MM.1S (cell line): Measurements from ENCODE around the gene ADNP2.

Source experiments
- DNase-seq: peaks from one replicate; pipeline ENCODE4 v3.0.0-alpha.2; 2015
- H2AFZ ChIP-seq: fragments of 300-600 bp; sonication (generic); 2 replicates; pipeline ENCODE4 v1.6.0; 2016; ENCODE audit warnings: antibody characterized with exemption, low read length
- H3F3A ChIP-seq: fragments of 300-600 bp; sonication (generic); 2 replicates; pipeline ENCODE4 v1.6.1; 2016; ENCODE audit warnings: mild to moderate bottlenecking, antibody characterized with exemption, low read length, moderate library complexity, mixed read lengths; ENCODE audit not compliant: insufficient read depth
- H3K27ac ChIP-seq: fragments of 300-600 bp; sonication (generic); 2 replicates; pipeline ENCODE4 v1.5.1; 2016; ENCODE audit warnings: mild to moderate bottlenecking, low read length
- H3K27me3 ChIP-seq: fragments of 300-600 bp; sonication (generic); replicated peaks from 2 replicates; pipeline ENCODE4 v1.6.0; 2016; ENCODE audit warnings: low read length; ENCODE audit not compliant: insufficient read depth
- H3K36me3 ChIP-seq: fragments of 300-600 bp; sonication (generic); replicated peaks from 2 replicates; pipeline ENCODE4 v1.6.1; 2016; ENCODE audit warnings: mild to moderate bottlenecking, low read length, mixed read lengths; ENCODE audit not compliant: insufficient read depth
- H3K4me1 ChIP-seq: fragments of 300-600 bp; sonication (generic); 2 replicates; pipeline ENCODE4 v1.6.1; 2016; ENCODE audit warnings: low read length, mixed read lengths
- H3K4me2 ChIP-seq: fragments of 300-600 bp; sonication (generic); 2 replicates; pipeline ENCODE4 v1.6.0; 2016; ENCODE audit warnings: low read depth, low read length
- H3K4me3 ChIP-seq: fragments of 300-600 bp; sonication (generic); 2 replicates; pipeline ENCODE4 v1.5.1; 2016; ENCODE audit warnings: low read length, mixed read lengths
- H3K79me2 ChIP-seq: fragments of 300-600 bp; sonication (generic); 2 replicates; pipeline ENCODE4 v1.6.1; 2016; ENCODE audit warnings: mixed run types, low read length, mixed read lengths
- H3K9ac ChIP-seq: fragments of 300-600 bp; sonication (generic); 2 replicates; pipeline ENCODE4 v1.6.1; 2016; ENCODE audit warnings: low read length, mixed read lengths
- H3K9me2 ChIP-seq: fragments of 300-600 bp; sonication (generic); replicated peaks from 2 replicates; pipeline ENCODE4 v1.6.1; 2016; ENCODE audit warnings: mild to moderate bottlenecking, low read length, mixed read lengths; ENCODE audit not compliant: insufficient read depth
- H3K9me3 ChIP-seq: fragments of 300-600 bp; sonication (generic); replicated peaks from 2 replicates; pipeline ENCODE4 v1.6.1; 2016; ENCODE audit warnings: mild to moderate bottlenecking, low read length, mixed read lengths; ENCODE audit not compliant: insufficient read depth
- H4K20me1 ChIP-seq: fragments of 300-600 bp; sonication (generic); 2 replicates; pipeline ENCODE4 v1.6.1; 2016; ENCODE audit warnings: mild to moderate bottlenecking, low read length, moderate library complexity, mixed read lengths; ENCODE audit not compliant: insufficient read depth
- EZH2 ChIP-seq: fragments of 300-600 bp; sonication (generic); optimal IDR thresholded peaks from 2 replicates; pipeline ENCODE3; 2017; ENCODE audit warnings: low read depth, mild to moderate bottlenecking, antibody characterized with exemption, low read length, mixed read lengths
- EZH2phosphoT487 ChIP-seq: fragments of 300-600 bp; sonication (generic); IDR thresholded peaks from 2 replicates; pipeline ENCODE4 v1.6.1; 2018; ENCODE audit warnings: antibody characterized with exemption, low read length
- TF ChIP-seq, protein P1 (sequence below): fragments of 300-600 bp; sonication (generic); IDR thresholded peaks from 2 replicates; pipeline ENCODE4 v1.5.1; 2016; ENCODE audit warnings: antibody characterized with exemption, low read length, mixed read lengths

Gene ADNP2

DNA sequence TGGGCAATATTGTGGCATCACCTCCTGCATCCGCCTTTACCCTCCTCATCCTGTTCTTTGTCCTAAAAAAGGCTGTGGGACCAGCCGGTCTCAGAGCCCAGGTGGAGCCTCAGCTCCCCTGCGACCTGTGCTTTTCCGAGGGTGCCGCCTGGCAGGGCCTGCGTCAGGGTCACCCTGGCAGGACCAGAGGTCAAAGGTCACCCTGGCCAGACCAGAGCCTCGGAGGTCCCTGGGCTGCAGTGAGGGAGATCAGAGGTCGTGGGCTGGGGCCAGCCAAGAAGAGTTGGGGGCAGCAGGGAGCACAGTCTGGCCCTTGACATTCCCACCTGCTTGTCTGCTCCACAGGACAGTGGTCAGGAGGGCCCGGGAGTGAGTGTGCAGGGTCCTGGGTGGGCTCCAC lies 43.4 kb upstream of the ADNP2 start:
- H3K27me3 ChIP-seq = no peaks in the 10 kb centered on the region
- no peaks in the 10 kb centered on the region for H4K20me1 ChIP-seq
- H3K79me2 ChIP-seq = no peaks in the 10 kb centered on the region
- no peak overlapping the region for H2AFZ ChIP-seq
- no peak overlapping the region for H3K27ac ChIP-seq
- H3K9ac ChIP-seq = no peak overlapping the region
- TF ChIP-seq, protein P1, sequence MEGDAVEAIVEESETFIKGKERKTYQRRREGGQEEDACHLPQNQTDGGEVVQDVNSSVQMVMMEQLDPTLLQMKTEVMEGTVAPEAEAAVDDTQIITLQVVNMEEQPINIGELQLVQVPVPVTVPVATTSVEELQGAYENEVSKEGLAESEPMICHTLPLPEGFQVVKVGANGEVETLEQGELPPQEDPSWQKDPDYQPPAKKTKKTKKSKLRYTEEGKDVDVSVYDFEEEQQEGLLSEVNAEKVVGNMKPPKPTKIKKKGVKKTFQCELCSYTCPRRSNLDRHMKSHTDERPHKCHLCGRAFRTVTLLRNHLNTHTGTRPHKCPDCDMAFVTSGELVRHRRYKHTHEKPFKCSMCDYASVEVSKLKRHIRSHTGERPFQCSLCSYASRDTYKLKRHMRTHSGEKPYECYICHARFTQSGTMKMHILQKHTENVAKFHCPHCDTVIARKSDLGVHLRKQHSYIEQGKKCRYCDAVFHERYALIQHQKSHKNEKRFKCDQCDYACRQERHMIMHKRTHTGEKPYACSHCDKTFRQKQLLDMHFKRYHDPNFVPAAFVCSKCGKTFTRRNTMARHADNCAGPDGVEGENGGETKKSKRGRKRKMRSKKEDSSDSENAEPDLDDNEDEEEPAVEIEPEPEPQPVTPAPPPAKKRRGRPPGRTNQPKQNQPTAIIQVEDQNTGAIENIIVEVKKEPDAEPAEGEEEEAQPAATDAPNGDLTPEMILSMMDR = no peak
- no peak for TF ChIP-seq EZH2phosphoT487
- no peak for TF ChIP-seq EZH2
- no peak overlapping the region for H3K4me3 ChIP-seq
- no peaks in the 10 kb centered on the region for H3K9me2 ChIP-seq
- no peak overlapping the region for H3K4me2 ChIP-seq
- no peak for DNase-seq
- no peaks in the 10 kb centered on the region for H3K4me1 ChIP-seq
- H3K36me3 ChIP-seq = no peaks in the 10 kb centered on the region
- no peaks in the 10 kb centered on the region for H3K9me3 ChIP-seq
- H3F3A ChIP-seq = no peaks in the 10 kb centered on the region

DNA sequence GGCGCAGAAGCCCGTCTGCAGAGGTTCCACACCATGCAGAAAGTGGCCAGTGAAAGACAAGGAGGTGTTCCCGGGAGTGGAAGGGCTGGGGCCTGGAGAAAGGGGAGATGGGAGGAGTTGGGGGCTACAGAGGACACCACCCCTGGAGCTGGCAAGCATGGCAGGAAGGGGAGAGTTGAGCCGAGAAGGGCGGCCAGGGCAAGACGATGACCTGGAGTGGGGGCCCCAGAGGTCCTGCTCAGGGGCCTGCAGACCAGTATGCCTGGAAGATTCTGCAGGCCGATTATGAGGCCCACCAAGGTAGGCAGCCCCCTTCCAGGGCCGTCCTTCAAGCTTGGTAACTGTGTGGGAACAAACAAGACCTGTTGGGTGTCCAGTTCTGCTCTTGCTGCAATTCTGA lies 41.7 kb upstream of the ADNP2 start:
- TF ChIP-seq EZH2phosphoT487 (no peak), EZH2 (no peak)
- TF ChIP-seq, protein P1 = no peak
- Histone ChIP-seq H4K20me1 (no peaks in the 10 kb centered on the region), H3K9ac (no peak overlapping the region), H3K4me2 (no peak overlapping the region), H3K9me2 (no peaks in the 10 kb centered on the region), H3K9me3 (no peaks in the 10 kb centered on the region), H3K27me3 (no peaks in the 10 kb centered on the region), H3K36me3 (no peaks in the 10 kb centered on the region), H3K27ac (no peak overlapping the region), H3K79me2 (no peaks in the 10 kb centered on the region), H3K4me3 (no peak overlapping the region), H3F3A (no peaks in the 10 kb centered on the region), H3K4me1 (no peaks in the 10 kb centered on the region), H2AFZ (no peak overlapping the region)
- DNase-seq = no peak

DNA sequence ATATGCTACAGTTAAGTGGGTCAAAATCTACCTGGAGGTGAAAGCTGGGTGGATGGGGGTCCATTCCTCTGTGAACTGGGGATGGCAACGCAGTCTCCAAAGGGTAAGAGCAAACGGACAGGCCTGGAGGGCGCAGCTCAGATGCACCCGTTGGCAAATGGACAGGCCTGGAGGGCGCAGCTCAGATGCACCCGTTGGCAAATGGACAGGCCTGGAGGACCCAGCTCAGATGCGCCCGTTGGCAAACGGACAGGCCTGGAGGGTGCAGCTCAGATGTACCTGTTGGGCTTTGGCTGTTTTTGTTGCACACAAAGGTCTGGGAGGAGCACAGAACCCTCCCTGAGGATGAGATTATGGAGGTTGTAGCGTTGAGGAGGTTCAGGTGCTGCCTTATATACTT lies 41.2 kb upstream of the ADNP2 start:
- no peak overlapping the region for H3K4me2 ChIP-seq
- no peak for DNase-seq
- H3K27ac ChIP-seq = no peak overlapping the region
- no peaks in the 10 kb centered on the region for H4K20me1 ChIP-seq
- no peaks in the 10 kb centered on the region for H3F3A ChIP-seq
- H3K79me2 ChIP-seq = no peaks in the 10 kb centered on the region
- no peaks in the 10 kb centered on the region for H3K9me2 ChIP-seq
- no peak overlapping the region for H2AFZ ChIP-seq
- H3K4me1 ChIP-seq = no peaks in the 10 kb centered on the region
- no peaks in the 10 kb centered on the region for H3K9me3 ChIP-seq
- H3K4me3 ChIP-seq = no peak overlapping the region
- H3K36me3 ChIP-seq = no peaks in the 10 kb centered on the region
- no peak overlapping the region for H3K9ac ChIP-seq
- TF ChIP-seq, protein P1 = no peak
- TF ChIP-seq EZH2 (no peak), EZH2phosphoT487 (no peak)
- no peaks in the 10 kb centered on the region for H3K27me3 ChIP-seq
